NCI-H446 (cell line): ENCODE results near the gene OXSR1.
"Not testable (repeated sequence)": the region's sequence is repeated elsewhere in the genome, so short reads cannot be mapped to it uniquely, and the experiment has no call there.

Experiments
- DNase-seq, 2 experiments: peaks; one replicate each; lab custom pipeline; 2025; lab: John Stamatoyannopoulos, UW

The OXSR1 gene

DNA sequence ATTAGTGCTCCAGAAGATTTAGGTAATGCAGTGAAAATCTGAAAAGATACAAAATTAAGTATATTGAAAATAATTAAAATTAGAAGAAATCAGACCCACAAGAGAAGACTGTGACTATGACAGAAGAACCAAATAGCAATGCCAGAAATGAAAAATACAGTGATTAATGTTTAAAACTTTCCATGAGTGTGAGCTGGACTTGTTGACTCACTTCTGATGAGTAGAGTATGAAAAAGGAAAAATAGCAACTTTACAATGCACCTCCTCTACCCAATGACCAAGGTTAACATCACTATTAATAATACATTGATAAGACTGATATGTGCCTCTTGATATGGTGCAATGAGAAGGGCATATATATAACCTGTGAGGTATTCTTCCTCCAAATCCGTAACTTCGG is 60.9 kb downstream of the OXSR1 start:
- DNase-seq, result no peak

DNA sequence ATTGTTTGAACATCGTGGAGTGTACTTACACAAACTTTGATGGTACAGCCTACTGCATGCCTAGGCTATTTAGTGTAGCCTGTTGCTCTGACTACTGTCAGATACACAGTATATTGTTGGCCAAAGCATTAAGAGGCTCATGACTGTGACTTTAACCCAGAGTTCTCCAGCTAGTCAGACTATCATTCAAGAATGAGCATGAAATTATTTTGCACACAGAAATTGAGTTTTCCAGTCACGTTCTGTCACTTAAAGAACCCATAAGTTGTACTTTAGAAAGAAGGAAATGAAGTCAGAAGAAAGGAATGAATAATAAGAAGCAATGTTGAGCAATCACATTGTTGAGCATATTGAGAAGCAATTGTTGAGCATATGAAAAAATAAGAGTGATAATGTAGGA is 62.7 kb downstream of the OXSR1 start:
- DNase-seq, result no peak

DNA sequence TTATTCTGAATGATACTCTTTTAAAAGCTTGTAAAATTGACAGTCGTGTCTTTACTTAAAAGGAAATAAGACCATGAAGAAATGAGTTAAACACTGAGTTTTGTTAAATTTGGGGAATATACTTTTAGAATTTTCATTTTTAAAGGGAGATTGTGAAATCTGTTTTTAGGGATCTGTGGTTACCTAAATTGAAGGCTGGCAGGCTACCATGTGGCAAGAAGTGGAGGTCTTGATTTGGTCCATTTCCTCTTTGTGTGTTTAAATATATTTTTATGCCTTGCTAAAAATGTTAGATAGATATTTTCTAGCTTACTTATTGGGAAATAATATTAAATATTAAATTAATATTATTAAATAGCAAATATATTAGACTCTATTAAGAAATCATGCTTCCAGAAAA is 63.7 kb downstream of the OXSR1 start:
- DNase-seq, result no peak

DNA sequence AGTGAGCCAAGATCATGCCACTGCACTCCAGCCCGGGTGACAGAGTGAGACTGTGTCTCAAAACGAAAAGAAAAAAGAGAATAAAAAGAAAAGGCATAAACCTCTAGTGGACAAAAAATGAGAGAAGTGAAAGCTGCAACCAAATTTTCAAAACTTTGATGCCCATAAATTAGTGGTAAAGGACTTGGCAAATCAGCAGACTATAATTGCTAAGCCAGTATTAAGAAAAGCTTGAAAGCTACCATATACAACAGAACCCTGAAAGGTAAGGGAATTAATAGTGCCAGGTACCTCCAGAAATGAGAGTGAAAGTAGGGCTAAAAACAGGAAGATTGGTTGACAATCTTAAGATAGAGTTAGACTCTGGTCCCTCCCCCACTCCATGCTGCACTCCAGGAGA is 67.4 kb downstream of the OXSR1 start:
- DNase-seq, result no peak

DNA sequence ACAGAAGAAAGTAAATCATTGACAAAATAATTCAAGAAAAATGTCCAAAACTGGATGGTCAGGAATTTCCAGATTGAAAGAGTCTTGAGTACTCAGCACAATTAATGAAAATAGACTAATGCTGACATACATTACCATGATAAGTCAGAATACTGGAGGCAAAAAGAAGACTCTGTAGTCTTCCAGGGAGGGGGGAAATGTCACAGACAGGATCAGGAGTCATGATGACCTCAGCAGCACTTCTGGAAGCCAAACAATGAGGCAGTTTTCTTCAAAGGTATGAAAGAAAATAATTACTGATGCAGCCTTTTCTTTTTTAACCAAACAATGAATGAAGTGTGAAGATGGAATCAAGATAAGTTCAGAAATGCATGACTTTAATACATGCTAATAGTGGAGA is 70.1 kb downstream of the OXSR1 start:
- no peak for DNase-seq

DNA sequence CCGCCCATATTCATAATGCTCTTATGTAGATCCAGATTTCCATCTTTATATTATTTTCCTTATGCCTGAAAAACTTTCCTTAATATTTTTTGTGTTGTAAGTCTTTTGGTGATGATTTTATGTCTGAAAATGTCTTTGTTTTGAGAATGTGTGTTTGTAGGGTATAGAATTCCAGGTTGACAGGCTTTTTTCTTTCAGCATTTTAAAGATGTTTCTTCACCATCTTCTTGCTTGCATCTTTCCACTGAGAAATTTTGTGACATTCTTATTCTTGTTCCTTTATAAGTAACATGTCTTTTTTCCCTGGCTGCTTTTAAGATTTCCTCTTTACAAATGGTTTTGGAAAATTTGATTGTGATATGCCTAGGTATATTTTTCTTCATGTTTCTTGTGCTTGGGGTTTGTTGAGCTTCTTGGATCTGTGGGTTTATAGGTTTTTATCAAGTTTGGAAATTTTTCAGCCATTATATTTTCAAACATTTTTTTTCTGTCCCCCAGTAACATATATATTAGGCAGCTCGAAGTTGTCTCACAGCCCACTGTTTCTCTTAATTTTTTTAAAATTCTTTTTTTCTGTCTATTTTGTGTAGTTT is 73.2 kb downstream of the OXSR1 start:
- no peak for DNase-seq

DNA sequence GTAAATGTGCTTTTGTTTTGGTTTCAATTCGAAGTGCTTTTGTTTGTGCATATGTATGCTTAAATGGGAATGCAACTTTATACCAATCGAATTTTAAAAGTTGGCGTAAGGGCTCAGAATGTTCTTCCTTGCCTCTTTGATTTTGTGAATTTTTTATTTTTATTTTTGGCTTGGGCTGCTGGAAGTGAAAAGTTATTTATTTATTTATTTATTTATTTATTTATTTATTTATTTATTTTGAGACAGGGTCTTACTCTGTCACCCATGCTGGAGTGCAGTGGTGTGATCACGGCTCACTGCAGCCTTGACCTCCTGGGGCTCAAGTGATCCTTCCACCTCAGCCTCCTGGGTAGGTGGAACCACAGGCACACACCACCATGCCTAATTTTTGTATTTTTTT is 77.5 kb downstream of the OXSR1 start:
- DNase-seq, result not testable (repeated sequence)

DNA sequence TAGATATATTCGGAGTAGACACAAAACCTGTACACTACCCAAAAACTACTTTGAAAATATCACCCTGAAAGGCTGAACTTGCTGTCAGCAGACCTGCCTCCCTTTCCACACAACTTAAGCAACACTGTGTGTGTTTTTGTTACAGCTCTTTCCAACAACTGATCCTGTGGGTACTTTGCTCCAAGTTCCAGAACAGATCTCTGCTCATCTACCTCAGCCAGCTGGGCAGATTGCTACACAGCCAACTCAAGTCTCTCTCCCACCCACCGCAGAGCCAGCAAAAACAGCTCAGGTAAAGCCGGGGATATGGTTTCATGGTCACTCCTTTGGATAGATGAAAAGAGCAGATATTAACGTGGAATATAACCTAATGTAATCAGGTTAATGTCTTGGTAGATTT is 80.6 kb downstream of the OXSR1 start:
- no peak for DNase-seq

DNA sequence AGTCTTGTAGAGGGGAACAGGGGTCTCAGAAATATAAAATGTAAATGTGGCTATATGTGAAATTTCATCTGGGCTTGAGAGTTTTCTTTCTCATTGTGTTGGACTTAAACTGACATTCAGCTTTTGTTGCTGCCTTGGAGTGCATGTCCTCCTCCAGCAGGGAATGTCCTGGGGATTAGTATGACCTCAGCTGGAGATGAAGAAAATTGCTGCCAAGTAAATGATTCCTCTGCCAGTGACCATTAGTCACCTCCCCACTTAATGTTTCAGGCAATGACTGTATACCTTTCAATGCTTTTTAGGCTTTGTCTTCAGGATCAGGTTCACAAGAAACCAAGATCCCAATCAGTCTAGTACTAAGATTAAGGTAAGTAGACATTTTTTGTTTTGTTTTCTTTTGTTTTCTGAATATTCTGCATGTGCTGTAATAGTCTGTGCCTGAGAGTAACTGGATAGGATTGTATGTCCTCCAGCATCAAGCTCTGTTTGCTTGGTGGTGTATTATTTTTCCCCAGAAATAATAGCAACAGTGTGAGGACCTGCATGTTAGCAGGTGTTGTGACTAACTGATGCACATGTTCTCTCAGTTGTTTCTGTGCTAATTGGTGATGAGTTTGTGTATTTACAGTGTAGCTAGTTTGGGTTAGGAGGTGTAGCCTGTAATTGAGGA is 82.2 kb downstream of the OXSR1 start:
- DNase-seq, result peak; percentile 8 to 69

DNA sequence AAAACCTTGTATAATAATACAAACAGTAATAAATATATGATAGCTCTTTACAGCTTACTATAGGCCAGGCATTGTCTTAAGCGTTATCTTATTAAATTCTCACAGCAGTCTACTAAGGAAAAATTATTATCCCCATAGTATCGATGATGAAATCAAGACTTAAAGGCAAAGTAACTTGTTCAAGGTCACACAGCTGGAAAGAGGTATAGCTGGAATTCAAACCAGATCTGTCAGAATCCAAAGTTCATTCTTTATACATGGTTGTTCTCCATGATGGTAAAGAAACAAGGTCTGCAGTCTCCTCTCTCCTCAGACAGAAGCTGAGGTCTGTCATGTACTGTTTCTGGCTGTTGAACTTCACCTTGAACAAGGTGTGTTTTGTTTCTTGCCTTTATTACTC is 84.9 kb downstream of the OXSR1 start:
- no peak for DNase-seq

DNA sequence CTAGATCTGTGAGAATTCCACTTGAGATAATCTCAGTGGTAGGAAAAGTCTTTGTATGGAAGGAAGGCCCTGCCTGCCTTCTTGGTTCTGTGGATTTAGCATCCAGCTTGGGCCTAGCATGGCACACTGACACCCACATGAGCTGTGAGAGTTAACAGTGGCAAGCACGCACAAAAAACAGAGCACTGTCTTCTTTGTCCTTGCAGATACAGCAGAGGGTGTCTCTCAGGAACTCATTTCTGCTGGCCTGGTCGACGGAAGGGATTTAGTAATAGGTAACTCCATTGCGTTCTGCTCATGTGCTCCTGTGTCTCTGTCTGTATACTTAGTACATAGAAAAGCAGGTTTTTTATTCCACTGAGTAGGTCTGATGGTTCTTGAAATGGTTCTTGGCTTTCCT is 85.9 kb downstream of the OXSR1 start:
- no peak for DNase-seq

DNA sequence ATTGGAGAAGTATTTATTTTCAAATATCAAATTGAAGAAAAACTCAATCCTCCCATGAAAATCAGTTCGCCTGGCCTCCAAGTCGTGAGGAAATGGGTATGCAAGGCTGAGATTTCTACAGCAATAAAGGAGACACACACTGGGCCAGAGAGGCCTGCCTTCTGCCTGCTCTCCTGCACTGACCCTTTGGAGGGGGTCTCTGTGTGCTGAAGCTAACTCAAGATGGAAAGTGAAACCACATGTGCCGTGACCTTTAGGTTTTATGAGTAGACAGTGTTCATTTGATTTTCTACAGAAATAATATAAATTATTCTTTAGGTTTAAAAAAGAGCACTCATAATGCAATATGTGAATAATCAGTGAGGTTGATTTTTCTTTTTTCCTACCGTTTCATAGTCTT is 88.4 kb downstream of the OXSR1 start:
- no peak for DNase-seq

DNA sequence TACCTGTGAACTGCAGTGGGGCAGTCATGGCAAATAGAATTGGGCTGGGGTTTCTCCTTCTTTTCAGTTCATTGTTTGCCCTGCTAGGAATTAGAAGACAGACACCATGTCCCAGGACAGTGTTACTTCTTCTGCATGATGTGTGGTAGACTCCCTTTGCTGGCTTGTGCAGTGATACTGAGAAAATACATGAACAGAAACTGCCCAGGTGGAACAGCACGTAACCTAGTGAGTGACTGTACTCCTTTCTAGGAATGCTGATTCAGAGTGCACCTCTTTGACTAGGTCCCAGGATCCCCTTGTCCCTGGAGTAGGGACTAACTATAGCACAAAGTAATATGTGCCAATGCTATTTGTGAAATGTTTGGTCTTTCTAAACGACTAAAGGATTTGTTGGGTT is 89.5 kb downstream of the OXSR1 start:
- no peak for DNase-seq

DNA sequence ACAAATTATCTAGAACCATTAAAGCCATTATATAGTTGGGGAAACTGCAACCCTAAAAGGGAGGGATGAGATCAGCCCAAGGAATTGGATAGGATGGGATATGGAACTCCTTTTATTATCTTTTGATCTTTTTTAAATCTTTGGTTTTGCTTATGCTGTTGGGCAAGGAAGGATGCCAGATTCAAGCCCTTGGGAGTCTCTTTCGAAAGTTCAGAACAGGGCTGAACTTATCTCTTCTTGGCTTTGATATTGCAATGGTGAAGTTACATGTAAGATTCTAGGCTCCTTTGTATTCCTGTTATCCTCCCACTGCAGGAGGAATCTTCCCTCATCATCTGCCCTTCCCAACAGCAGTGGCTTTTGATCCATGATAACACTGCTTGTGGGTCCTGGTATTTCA is 90.3 kb downstream of the OXSR1 start:
- no peak for DNase-seq

DNA sequence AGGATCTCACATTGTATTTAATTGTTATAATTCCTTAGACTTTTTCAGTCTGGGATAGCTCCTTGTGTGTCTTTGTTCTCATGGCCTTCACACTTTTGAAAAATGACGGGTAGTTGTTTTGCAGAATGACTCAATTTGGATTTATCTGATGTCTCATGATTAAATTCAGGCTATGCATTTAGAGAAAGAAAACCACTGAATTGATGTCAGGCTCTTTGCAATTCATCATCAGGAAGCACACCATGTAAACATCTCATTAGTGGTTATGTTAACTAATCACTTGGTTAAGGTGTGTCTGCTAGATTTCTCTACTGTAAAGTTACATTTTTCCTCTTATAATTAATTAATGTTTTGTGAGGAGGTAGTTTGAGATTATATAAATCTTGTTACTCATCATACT is 92.2 kb downstream of the OXSR1 start:
- no peak for DNase-seq

DNA sequence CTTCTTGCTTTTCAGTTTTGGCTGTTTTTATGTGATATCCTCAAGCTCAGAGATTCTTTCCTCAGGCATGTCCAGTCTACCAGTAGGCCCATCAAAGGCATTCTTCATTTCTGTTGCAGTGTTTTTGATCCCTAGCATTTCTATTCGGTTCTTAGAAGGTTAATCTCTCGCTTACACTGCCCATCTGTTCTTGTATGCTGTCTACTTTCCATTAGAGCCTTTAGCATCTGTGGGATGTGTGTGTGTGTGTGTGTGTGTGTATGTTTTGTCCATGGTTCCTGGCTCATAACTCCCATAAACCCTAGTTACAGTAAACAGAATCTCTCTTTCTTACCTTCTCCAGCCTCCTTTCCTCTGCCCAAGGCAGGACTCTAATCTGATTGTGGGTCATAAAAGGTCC is 95.1 kb downstream of the OXSR1 start:
- no peak for DNase-seq

DNA sequence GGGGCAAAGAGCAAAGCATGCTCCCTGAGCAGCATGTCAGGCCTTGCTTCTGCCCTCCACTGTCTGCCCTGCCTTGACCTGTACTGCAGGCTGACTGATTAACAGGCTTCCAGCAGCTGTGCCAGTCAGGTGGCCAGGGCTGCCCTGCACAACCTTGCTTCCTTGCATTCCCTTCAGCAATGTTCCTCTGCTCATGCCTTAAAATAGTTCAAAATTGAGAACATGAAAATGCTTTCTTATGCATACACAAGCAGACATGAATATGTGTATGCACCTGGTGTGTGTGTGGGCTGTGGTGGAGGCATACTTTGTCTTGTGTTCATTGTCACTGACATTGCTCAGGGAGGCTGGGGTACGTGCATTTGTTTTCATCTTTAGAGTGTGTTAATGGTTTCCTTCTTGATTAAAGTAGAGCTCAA is 99.0 kb downstream of the OXSR1 start:
- no peak for DNase-seq

DNA sequence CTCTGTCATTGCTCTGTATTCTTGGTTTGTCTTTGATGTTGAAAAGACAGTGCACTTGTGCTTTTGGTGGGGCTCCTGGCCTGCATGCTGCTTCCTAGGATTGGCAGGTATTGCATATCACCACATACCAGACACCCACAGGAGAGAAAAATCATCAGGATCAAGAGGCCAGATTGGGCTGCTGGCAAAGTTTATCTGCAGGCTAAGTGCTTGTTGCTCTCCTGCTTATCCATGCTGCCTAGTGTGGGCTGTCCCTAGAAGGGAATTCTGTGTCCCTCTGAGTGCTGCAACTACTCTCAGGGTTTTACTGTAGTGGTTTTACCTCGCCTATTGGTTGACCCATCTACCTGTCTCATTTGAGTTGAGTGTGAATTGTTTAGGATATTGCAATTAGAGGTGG is 99.4 kb downstream of the OXSR1 start:
- no peak for DNase-seq

DNA sequence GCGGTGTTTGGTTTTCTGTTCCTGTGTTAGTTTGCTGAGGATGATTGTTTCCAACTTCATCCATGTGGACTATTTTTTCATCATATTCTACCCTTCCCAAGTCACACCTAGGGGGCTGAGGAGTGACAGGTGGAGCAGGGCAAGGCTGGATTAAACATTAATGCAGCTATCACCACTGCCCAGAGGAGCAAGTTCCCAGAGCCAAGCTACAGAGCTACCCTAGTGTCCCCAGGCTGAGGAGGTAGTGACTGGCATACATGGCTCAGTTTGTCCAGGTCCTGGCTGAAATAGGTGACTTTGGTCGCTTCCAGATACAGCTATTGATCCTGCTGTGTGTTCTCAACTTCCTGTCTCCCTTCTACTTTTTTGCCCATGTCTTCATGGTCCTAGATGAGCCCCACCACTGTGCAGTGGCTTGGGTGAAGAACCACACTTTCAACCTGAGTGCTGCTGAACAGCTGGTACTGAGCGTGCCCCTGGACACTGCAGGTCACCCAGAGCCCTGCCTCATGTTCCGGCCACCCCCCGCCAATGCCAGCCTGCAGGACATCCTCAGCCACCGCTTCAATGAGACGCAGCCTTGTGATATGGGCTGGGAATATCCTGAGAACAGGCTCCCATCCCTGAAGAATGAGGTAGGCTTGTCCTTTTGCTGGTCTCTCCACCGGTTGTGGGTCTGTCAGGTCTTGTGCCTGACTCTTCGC is 100.4 kb downstream of the OXSR1 start, which contains the start of gene SLC22A13:
TSS of gene SLC22A13 (plus strand) at position 209 of the 704 bp plus-strand sequence. CDS start at position 258, 49 bp downstream.
- DNase-seq, result no peak

DNA sequence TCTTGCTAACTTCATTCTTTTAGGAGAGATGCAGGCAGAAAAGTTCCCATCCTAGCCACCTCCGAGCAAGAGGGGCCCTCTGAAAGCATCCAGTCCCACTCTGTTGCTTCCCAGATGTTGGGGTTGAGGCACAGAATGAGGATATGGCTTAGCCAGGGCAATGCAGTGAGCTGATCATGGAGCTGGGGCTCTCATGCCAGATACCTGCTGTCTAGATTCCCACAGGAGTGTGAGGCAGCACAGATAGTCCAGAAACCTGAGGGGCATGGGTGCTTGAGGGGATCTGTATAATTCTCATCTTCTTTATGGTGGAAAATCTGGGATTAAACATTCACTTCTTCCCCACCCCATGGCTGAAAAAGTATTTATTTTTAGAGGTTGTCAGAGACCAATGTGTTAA is 101.5 kb downstream of the OXSR1 start:
- no peak for DNase-seq

DNA sequence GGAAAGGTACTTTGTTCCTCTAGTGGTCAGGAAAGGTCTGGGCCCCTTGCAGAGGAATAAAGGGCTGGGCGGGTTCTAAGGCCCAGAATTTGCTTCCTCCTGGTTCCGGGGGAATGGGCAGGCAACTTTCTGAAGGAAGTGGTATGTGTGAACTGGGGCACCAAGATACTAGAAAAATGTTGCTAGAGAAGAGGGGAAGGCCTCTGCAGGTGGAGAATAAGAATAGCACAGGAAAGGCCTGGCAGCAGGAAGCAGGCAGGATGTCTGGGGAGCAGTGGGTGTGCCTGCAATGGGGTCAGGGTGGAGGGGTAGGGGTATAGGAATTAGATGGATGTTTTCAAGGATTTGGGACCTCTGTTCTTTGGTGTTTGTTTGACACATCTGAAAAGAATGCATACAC is 102.3 kb downstream of the OXSR1 start:
- DNase-seq, result no peak

DNA sequence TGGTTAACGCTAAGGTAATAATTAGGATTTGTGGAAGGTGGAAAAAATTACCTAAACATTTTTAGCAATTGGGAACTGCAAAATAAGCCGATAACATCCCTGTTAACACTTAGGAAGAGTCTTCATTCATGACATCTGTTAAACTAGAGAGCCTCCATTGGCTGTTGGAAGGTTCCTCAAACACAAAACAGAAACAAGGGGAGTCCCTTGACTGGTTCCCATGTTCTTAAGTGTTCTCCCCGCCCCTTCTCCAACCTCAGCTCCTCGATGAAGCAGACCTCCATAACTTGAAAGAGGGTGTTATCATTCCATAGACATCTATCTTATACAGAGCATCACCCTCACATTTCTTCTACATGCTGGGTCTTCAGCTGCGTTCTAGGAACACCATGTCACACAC is 102.8 kb downstream of the OXSR1 start:
- no peak for DNase-seq

DNA sequence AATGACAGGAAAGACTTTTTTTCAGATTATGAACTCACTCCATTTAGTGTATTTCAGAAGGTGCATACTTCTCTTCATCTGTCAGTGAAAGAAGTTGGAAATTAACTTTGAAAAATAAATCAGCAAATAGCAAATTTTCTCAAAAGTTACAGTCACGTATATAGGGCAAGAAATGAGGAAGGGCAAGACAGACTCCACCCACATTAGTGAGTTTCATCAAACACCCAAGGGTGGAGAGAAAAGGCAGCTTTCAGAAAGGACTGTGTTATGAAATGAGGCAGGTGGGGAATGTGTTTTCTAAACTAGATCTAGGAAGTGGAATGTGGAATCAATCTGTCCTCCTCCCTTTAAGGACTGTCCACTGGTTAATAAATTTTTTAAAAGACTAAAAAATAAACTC is 103.2 kb downstream of the OXSR1 start:
- no peak for DNase-seq

DNA sequence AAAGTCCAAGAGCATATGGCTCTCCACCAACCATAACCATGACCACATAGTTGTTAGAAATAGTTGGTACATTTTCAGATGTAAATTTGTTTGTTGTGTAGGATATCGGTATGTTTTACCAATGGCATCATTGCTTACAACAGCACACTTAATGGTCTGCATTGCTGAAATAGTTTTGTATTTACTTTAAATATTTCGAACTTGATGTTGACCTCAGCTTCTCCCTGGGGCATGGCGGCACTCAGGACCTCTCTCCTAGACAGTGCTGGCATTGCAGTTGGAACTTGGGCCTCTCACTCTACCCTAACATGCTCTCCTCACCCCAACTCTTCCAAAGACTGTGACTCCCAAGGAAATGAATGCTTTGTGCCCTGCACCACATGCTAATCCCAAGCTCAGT is 105.3 kb downstream of the OXSR1 start:
- no peak for DNase-seq
